Tibial nerve (tissue), 4 donors: ENCODE measurements around the gene TCP1. TPM values are rescaled to one million over a fixed set of nuclear protein-coding genes. Genes with fewer than 3 reads are reported as not detected.

Experiments
- DNase-seq, 2 donors: peaks; one replicate each; pipeline ENCODE4 v3.0.0-alpha.2; 2019; ENCODE audit warnings: low spot score in 2 of 2
- H3K27ac ChIP-seq, 4 donors: fragments of 200-600 bp; sonication (generic) in 3 of 4; one replicate each; pipeline ENCODE4 v1.5.1; 2017 to 2019; ENCODE audit warnings: mild to moderate bottlenecking in 1 of 4
- H3K27me3 ChIP-seq, 2 donors: fragments of 200-600 bp; sonication (generic) in 1 of 2; one replicate each; pipeline versions ENCODE4 v1.5.1 to v1.6.0; 2017 to 2019
- H3K36me3 ChIP-seq, 3 donors: fragments of 200-600 bp; sonication (generic); one replicate each; pipeline ENCODE4 v1.5.1; 2018 to 2019
- H3K4me1 ChIP-seq, 4 donors: fragments of 200-600 bp; sonication (generic) in 3 of 4; one replicate each; pipeline ENCODE4 v1.5.1; 2017 to 2019
- H3K4me3 ChIP-seq, 4 donors: fragments of 200-600 bp; sonication (generic) in 3 of 4; one replicate each; pipeline ENCODE4 v1.5.1; 2017 to 2019; ENCODE audit warnings: mild to moderate bottlenecking in 1 of 4, moderate library complexity in 1 of 4
- H3K9me3 ChIP-seq, 4 donors: fragments of 200-600 bp; sonication (generic) in 3 of 4; one replicate each; pipeline ENCODE4 v1.5.1; 2017 to 2019
- CTCF ChIP-seq, 5 experiments: fragments of 200-600 bp in 3 of 5; fragments of 450-650 bp in 2 of 5; sonication (generic) in 3 of 5; IDR thresholded peaks; one replicate each; pipeline ENCODE4 v1.5.1; 2016 to 2019; ENCODE audit warnings: antibody characterized with exemption in 5 of 5, mild to moderate bottlenecking in 3 of 5, moderate library complexity in 2 of 5
- EP300 ChIP-seq, 2 donors: sonication (generic); formaldehyde crosslinking; IDR thresholded peaks; one replicate each; pipeline ENCODE4 v1.6.1; 2017; ENCODE audit warnings: antibody characterized with exemption in 2 of 2, mild to moderate bottlenecking in 1 of 2
- POLR2A ChIP-seq, 2 donors: fragments of 450-650 bp; IDR thresholded peaks; one replicate each; pipeline ENCODE4 v1.6.1; 2017; ENCODE audit warnings: antibody characterized with exemption in 2 of 2, mild to moderate bottlenecking in 2 of 2, moderate library complexity in 2 of 2
- WGBS, 2 donors: methylation state at CpG; one replicate each; pipeline ENCODE4 v1.1.5; 2018; 5-methylcytosine and 5-hydroxymethylcytosine counted together
- total RNA-seq, 4 donors: library from RNA; depleted of rRNA; stranded (reverse); fragments of >200 nt; gene quantifications; one replicate each; pipeline ENCODE4 v1.1.0, GENCODE V29; 2016

Gene TCP1
- total RNA-seq, 4 donors from 2014 or later, result 81.0 to 106 (median 102) TPM

- H3K4me3 ChIP-seq, result no peak overlapping the region
- no peak overlapping the region for H3K27ac ChIP-seq
- no peaks in the 10 kb centered on the region for H3K9me3 ChIP-seq
- no peak for TF ChIP-seq EP300 (IDR thresholded peaks at IDR 0.05)
- no peak for TF ChIP-seq CTCF (IDR thresholded peaks at IDR 0.05)
- TF ChIP-seq POLR2A (IDR thresholded peaks at IDR 0.05), result no peak
- 91 to 94% methylated on average over 9 of the region's 9 CpGs for WGBS, 2 donors
- H3K27me3 ChIP-seq, result no peaks in the 10 kb centered on the region
- DNase-seq, result no peak
- H3K4me1 ChIP-seq, result no peaks in the 10 kb centered on the region
- H3K36me3 ChIP-seq, result peaks cover 0 to 9% (median 0%) of the 10 kb centered on the region in 3 donors
Measured at GRCh38 chr6:159806021-159806458, 16.6 kb upstream of the TCP1 start.

- 93 to 95% methylated on average over 6 of the region's 6 CpGs for WGBS, 2 donors
Measured at GRCh38 chr6:159805440-159806020, 16.1 kb upstream of the TCP1 start.

GRCh38 chr6:159804504-159804903, 15.1 kb upstream of the TCP1 start:
- no peak for TF ChIP-seq EP300 (IDR thresholded peaks at IDR 0.05)
- TF ChIP-seq POLR2A (IDR thresholded peaks at IDR 0.05), result no peak
- no peak for TF ChIP-seq CTCF (IDR thresholded peaks at IDR 0.05)
- Histone ChIP-seq H3K27ac (no peak overlapping the region), H3K4me3 (no peak overlapping the region), H3K9me3 (no peaks in the 10 kb centered on the region), H3K36me3 (peaks cover 0 to 19% (median 5%) of the 10 kb centered on the region in 3 donors), H3K4me1 (no peaks in the 10 kb centered on the region), H3K27me3 (no peaks in the 10 kb centered on the region)
- no peak for DNase-seq
- 89% methylated on average over 10 of the region's 10 CpGs for WGBS, 2 donors

More at GRCh38 chr6:159805440-159806020, 16.1 kb upstream of the TCP1 start:
- Histone ChIP-seq H3K36me3 (peaks cover 0 to 9% (median 0%) of the 10 kb centered on the region in 3 donors), H3K4me3 (no peak overlapping the region), H3K9me3 (no peaks in the 10 kb centered on the region), H3K27ac (no peak overlapping the region), H3K4me1 (no peaks in the 10 kb centered on the region), H3K27me3 (no peaks in the 10 kb centered on the region)
- TF ChIP-seq POLR2A (IDR thresholded peaks at IDR 0.05), result no peak
- TF ChIP-seq CTCF (IDR thresholded peaks at IDR 0.05), result no peak
- TF ChIP-seq EP300 (IDR thresholded peaks at IDR 0.05), result no peak
- no peak for DNase-seq

- DNase-seq, result no peak
- peaks cover 0 to 45% (median 20%) of the 10 kb centered on the region in 3 donors for H3K36me3 ChIP-seq
- H3K4me3 ChIP-seq, result no peak overlapping the region
- H3K4me1 ChIP-seq, result no peaks in the 10 kb centered on the region
- H3K27ac ChIP-seq, result no peak overlapping the region
- TF ChIP-seq CTCF (IDR thresholded peaks at IDR 0.05), result no peak
- TF ChIP-seq EP300 (IDR thresholded peaks at IDR 0.05), result no peak
- TF ChIP-seq POLR2A (IDR thresholded peaks at IDR 0.05), result no peak
- H3K9me3 ChIP-seq, result no peaks in the 10 kb centered on the region
- no peaks in the 10 kb centered on the region for H3K27me3 ChIP-seq
- 87 to 89% methylated on average over 8 of the region's 8 CpGs for WGBS, 2 donors
Measured at GRCh38 chr6:159801935-159802334, 12.5 kb upstream of the TCP1 start.

- Histone ChIP-seq H3K4me1 (no peaks in the 10 kb centered on the region), H3K27ac (no peak within 1 kb of the TSS), H3K4me3 (no peak within 1 kb of the TSS), H3K27me3 (no peaks in the 10 kb centered on the region), H3K9me3 (no peaks in the 10 kb centered on the region), H3K36me3 (peaks cover 0 to 51% (median 20%) of the 10 kb centered on the region in 3 donors)
- no peak for TF ChIP-seq CTCF (IDR thresholded peaks at IDR 0.05)
- TF ChIP-seq EP300 (IDR thresholded peaks at IDR 0.05), result no peak
- no peak for TF ChIP-seq POLR2A (IDR thresholded peaks at IDR 0.05)
- no peak for DNase-seq
- WGBS, 2 donors, result 89 to 92% methylated on average over 49 to 50 of the region's 50 CpGs
Measured at GRCh38 chr6:159800141-159800865, 10.9 kb upstream of the TCP1 start, which contains the start of gene PNLDC1. TSS of gene PNLDC1 (plus strand) at chr6:159800276. CDS start at chr6:159800308, 32 bp downstream.
